GM12892 (cell line): Measurements from ENCODE around the gene GIN1.

Source experiments
- POLR2A ChIP-seq: IDR thresholded peaks from 2 replicates; pipeline ENCODE4 v1.6.1; 2011; ENCODE audit warnings: low read depth, low read length, control low read depth
- POLR2AphosphoS5 ChIP-seq: IDR thresholded peaks from 2 replicates; pipeline ENCODE4 v1.6.1; 2011; ENCODE audit warnings: low read depth, low read length, control low read depth
- TAF1 ChIP-seq: IDR thresholded peaks from 2 replicates; pipeline ENCODE4 v1.6.1; 2011; ENCODE audit warnings: low read depth, mild to moderate bottlenecking, control low read depth, low read length, borderline replicate concordance

DNA sequence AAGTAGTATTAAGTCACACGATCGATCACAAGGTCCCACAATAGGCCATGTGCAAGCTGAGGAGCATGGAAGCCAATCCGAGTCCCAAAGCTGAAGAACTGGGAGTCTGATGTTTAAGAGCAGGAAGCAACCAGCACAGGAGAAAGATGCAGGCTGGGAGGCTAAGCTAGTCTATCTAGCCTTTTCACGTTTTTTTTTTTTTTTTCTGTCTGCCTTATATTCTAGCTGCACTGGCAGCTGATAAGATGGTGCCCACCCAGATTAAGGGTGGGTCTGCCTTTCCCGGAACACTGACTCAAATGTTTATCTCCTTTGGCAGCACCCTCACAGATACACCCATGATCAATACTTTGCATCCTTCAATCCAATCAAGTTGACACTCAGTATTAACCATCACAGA, 6.6 kb upstream of the GIN1 start:
- TF ChIP-seq POLR2A (no peak), TAF1 (no peak), POLR2AphosphoS5 (no peak)
